GM10266 (cell line): ENCODE data around the gene C5orf46.

ENCODE experiments used
- DNase-seq: peaks from one replicate; pipeline ENCODE4 v3.0.0; 2012; ENCODE audit errors: extremely low spot score
- TF ChIP-seq, protein P1 (sequence below): IDR thresholded peaks from 2 replicates; pipeline ENCODE4 v1.5.1; 2012; ENCODE audit warnings: mild to moderate bottlenecking, low read depth; ENCODE audit not compliant: control insufficient read depth, insufficient read depth; ENCODE audit errors: missing control alignments

Gene C5orf46

DNA sequence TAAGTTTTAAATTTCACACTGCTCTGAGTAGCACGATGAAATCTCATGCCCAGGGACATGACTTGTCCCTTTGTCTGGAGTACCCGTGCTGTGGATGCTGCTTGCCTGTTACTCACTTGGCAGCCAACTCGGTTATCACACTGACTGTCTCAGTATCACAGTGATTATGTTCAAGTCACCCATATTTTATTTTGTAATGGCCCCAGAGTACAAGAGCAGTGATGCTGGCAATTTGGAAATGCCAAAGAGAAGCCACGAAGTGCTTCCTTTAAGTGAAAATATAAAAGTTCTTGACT, 50.6 kb downstream of the C5orf46 start:
- DNase-seq = no peak
- TF ChIP-seq, protein P1, sequence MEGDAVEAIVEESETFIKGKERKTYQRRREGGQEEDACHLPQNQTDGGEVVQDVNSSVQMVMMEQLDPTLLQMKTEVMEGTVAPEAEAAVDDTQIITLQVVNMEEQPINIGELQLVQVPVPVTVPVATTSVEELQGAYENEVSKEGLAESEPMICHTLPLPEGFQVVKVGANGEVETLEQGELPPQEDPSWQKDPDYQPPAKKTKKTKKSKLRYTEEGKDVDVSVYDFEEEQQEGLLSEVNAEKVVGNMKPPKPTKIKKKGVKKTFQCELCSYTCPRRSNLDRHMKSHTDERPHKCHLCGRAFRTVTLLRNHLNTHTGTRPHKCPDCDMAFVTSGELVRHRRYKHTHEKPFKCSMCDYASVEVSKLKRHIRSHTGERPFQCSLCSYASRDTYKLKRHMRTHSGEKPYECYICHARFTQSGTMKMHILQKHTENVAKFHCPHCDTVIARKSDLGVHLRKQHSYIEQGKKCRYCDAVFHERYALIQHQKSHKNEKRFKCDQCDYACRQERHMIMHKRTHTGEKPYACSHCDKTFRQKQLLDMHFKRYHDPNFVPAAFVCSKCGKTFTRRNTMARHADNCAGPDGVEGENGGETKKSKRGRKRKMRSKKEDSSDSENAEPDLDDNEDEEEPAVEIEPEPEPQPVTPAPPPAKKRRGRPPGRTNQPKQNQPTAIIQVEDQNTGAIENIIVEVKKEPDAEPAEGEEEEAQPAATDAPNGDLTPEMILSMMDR = no peak

DNA sequence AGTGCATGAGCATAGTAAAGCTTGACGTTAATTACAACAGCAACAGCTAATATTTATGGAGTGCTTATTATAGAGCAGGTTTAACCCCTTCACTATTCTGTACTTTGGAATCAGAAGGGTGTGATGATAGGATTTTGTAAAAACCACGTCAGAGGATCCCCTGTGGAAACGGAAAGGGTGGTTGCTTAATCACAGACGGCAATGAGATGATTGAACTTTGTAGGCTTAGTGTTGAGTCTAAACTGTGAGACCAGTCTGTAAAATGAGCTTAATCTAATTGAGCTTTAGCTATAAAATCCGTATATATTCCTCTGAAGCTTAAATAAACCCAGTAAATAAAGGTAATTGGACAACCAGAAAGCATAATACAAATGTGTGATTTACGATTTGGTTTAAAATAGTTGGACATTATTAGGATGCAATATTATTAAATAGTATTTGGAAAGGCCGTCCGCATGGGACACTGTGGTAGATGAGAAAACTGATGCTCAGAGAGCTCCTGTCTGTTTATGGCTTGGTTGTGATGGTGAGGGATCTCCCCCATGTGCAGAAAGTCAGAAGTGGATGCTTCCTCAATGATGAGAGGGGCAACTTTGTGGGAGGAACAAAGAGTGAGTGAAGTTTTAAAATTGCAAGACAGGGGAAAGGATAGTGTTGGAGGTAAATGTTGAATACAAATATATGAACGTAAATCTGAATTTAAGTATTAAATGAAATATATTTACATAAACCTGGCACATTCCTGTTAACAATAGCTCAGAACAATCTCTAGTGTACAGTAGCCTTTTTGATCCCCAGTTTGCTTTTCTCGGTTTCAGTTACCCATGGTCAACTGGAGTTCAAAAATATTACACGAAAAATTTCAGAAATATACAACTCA, 51.2 kb downstream of the C5orf46 start:
- DNase-seq = no peak
- TF ChIP-seq, protein P1 = no peak

DNA sequence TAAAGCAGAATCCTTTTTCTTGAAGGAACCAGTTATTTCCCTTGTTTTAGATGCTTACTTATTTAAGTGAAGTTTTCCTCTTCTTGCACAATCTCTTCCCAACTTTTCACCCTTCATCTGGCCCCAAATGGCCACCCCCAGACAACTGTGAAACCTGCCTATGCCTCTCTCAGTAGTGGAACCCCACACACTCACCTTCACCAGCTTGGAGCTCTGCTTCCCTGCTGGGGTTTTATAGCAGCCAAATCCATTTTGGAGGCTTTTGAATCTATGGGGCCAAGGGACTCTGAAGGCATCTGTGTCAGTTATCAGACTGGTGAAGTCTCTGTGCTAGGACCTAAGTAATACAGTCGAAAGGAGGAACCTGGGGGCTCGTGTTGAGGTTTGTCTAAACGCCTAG, 52.0 kb downstream of the C5orf46 start:
- TF ChIP-seq, protein P1 = no peak
- no peak for DNase-seq

DNA sequence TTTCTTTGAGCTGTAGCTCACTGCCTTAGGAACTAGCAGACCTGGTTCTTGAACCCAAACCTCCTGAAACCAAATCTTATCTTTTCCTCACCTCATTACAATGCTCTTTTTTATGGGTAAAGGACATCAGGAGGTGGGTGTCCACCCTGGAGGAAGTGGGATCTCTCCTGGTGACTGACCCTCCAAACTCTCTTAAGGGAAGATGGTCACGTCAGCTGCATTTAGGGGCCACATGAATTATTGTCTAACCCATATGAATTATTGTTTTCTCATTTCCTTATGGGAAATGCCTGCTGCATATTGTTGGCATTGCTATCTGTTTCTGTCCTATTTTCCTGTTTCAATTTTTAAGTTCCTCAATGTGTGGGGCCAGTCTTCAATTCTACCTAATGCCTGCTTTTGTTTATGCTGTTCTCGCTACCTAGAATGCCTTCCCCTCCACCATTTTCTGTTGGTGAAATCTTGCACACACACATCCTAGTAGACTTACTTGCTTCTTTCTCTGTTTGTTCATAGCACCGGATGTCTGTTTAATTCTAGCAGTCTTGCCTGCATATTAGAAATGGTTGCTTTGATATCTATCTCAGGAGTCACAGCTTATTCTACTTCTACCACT, 52.9 kb downstream of the C5orf46 start:
- TF ChIP-seq, protein P1 = no peak
- no peak for DNase-seq

DNA sequence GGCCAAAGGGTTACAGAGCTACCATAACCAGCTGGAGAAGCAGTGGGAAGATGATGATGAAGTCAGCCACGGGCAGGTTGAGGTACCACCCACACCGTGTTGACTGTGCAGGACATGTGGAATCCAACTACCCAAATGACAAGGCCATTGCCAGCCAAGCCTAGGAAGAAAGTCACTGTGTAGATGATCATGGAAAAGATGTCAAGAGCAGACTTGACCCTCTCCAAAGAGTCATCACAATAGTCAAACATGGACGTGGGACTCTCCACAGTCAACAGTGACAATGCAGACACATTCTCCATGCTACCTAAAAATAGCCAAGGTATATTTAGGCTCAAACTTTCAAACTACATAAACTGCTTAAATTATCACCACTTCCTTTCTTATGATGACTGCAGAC, 54.0 kb downstream of the C5orf46 start:
- TF ChIP-seq, protein P1 = no peak
- DNase-seq = no peak

DNA sequence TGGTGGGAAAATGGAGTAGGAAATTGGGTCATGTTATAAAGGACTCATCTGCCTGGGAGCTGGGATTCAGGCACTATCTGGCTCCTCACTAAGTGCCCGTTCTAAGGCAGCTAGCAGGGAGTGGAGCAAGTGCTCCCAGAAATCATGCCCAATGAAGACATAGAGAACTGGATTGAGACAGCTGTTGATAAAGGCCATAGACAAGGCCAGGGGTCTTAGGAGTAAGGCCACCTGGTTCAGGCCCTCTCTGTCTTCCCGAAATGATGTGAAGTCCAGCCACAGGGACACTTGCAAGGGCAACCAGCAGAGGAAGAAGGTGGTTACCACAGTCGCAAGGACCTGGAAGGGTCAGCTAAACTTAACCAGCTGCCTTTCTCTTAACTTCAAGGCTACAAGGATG, 54.8 kb downstream of the C5orf46 start:
- TF ChIP-seq, protein P1 = no peak
- DNase-seq = no peak

DNA sequence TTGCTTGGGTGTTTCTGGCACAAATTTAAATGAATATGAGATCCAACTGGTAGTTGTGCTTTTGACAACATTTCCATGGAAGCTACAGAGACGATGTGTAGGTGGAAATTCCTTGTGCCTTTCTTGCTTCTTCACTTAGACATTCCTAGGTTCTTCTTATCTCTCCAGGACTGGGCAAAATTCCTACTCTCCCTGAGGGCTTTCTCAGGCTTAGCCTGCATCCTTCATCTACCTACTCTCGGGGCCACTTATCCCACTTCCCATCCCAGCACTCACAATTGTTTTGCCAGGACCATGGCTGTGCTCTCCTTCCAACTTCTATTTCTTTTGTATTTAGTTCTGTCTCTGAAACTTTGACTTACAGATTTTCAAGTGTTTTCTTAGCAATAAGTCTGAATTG, 57.1 kb downstream of the C5orf46 start:
- no peak for DNase-seq

More for the DNA sequence above, 57.1 kb downstream of the C5orf46 start:
- TF ChIP-seq, protein P1 = no peak
